ENCODE measurements around the gene ITPK1. TPM values are rescaled to one million over a fixed set of nuclear protein-coding genes. Genes with fewer than 3 reads are reported as not detected.

The ITPK1 gene
- total RNA-seq, 1 experiment from 2014 or later = 60.1 TPM

- Mint-ChIP-seq H3K36me3 (ENCODE audit: insufficient read depth, unreplicated experiment) (no peaks in the 10 kb centered on the region), H3K4me1 (ENCODE audit: low read depth, unreplicated experiment) (no peaks in the 10 kb centered on the region), H3K4me3 (ENCODE audit: unreplicated experiment) (no peak overlapping the region), H3K27me3 (ENCODE audit: insufficient read depth, unreplicated experiment) (no peaks in the 10 kb centered on the region), H3K9me3 (ENCODE audit: unreplicated experiment) (no peaks in the 10 kb centered on the region), H3K27ac (ENCODE audit: unreplicated experiment) (no peak overlapping the region)
- Histone ChIP-seq H3K4me3 (ENCODE audit: low read depth, low read length) (no peak overlapping the region), H3K4me1 (no peaks in the 10 kb centered on the region), H3K36me3 (ENCODE audit: control insufficient read depth, insufficient read depth, low read length) (no peaks in the 10 kb centered on the region; the same call in 1 of the 2 replicates), H3K27me3 (replicated peaks; ENCODE audit: control insufficient read depth, insufficient read depth, low read length) (no peaks in the 10 kb centered on the region), H3K9me3 (no peaks in the 10 kb centered on the region)
- CTCF ChIA-PET = no interaction called here
- intact Hi-C loops (cut with micrococcal nuclease; ENCODE audit: unreplicated experiment) = loop anchor here (10.0 kb wide), 1 partner anchor 66 kb away; no protein-coding TSS in a partner anchor
- BruUV-seq (replicated peaks) = no TSS peak
- POLR2A ChIA-PET = no interaction called here
- TF ChIP-seq CTCF (IDR thresholded peaks at IDR 0.05; ENCODE audit: insufficient read depth in 1 of 2, low read depth in 1 of 2, low read length in 1 of 2, severe bottlenecking in 1 of 2, unreplicated experiment in 1 of 2) = no peak
- DNase-seq = no peak
Observed at GRCh38 chr14:92968291-92969020, 147.3 kb downstream of the ITPK1 start.

- no TSS peak for BruUV-seq (replicated peaks)
- Mint-ChIP-seq H3K4me3 (ENCODE audit: unreplicated experiment) (no peak overlapping the region), H3K36me3 (ENCODE audit: insufficient read depth, unreplicated experiment) (no peaks in the 10 kb centered on the region), H3K4me1 (ENCODE audit: low read depth, unreplicated experiment) (no peaks in the 10 kb centered on the region), H3K27ac (ENCODE audit: unreplicated experiment) (no peak overlapping the region), H3K27me3 (ENCODE audit: insufficient read depth, unreplicated experiment) (no peaks in the 10 kb centered on the region), H3K9me3 (ENCODE audit: unreplicated experiment) (no peaks in the 10 kb centered on the region)
- intact Hi-C loops (cut with micrococcal nuclease; ENCODE audit: unreplicated experiment) = loop anchor here (10.0 kb wide), 1 partner anchor 67 kb away; no protein-coding TSS in a partner anchor
- Histone ChIP-seq H3K9me3 (no peaks in the 10 kb centered on the region), H3K36me3 (ENCODE audit: control insufficient read depth, insufficient read depth, low read length) (no peaks in the 10 kb centered on the region; the same call in 1 of the 2 replicates), H3K4me3 (ENCODE audit: low read depth, low read length) (no peak overlapping the region), H3K4me1 (no peaks in the 10 kb centered on the region), H3K27me3 (replicated peaks; ENCODE audit: control insufficient read depth, insufficient read depth, low read length) (no peaks in the 10 kb centered on the region)
- no peak for DNase-seq
- ChIA-PET POLR2A (no interaction called here), CTCF (no interaction called here)
- TF ChIP-seq CTCF (IDR thresholded peaks at IDR 0.05; ENCODE audit: insufficient read depth in 1 of 2, low read depth in 1 of 2, low read length in 1 of 2, severe bottlenecking in 1 of 2, unreplicated experiment in 1 of 2) = no peak
Observed at GRCh38 chr14:92967346-92967926, 148.3 kb downstream of the ITPK1 start.

GRCh38 chr14:92965281-92965680 is 150.4 kb downstream of the ITPK1 start:
- ChIA-PET POLR2A (no interaction called here), CTCF (no interaction called here)
- no peak for DNase-seq
- H3K4me3 Mint-ChIP-seq (ENCODE audit: unreplicated experiment) = no peak overlapping the region
- BruUV-seq (replicated peaks) = no TSS peak
- Histone ChIP-seq H3K36me3 (ENCODE audit: control insufficient read depth, insufficient read depth, low read length) (no peaks in the 10 kb centered on the region; the same call in 1 of the 2 replicates), H3K27me3 (replicated peaks; ENCODE audit: control insufficient read depth, insufficient read depth, low read length) (no peaks in the 10 kb centered on the region), H3K4me3 (ENCODE audit: low read depth, low read length) (no peak overlapping the region), H3K9me3 (no peaks in the 10 kb centered on the region), H3K4me1 (no peaks in the 10 kb centered on the region)
- no peaks in the 10 kb centered on the region for H3K36me3 Mint-ChIP-seq (ENCODE audit: insufficient read depth, unreplicated experiment)
- intact Hi-C loops (cut with micrococcal nuclease; ENCODE audit: unreplicated experiment) = loop anchor here (10.0 kb wide), 1 partner anchor 70 kb away; no protein-coding TSS in a partner anchor
- no peaks in the 10 kb centered on the region for H3K4me1 Mint-ChIP-seq (ENCODE audit: low read depth, unreplicated experiment)
- H3K27ac Mint-ChIP-seq (ENCODE audit: unreplicated experiment) = no peak overlapping the region
- no peak for TF ChIP-seq CTCF (IDR thresholded peaks at IDR 0.05; ENCODE audit: insufficient read depth in 1 of 2, low read depth in 1 of 2, low read length in 1 of 2, severe bottlenecking in 1 of 2, unreplicated experiment in 1 of 2)
- no peaks in the 10 kb centered on the region for H3K9me3 Mint-ChIP-seq (ENCODE audit: unreplicated experiment)
- no peaks in the 10 kb centered on the region for H3K27me3 Mint-ChIP-seq (ENCODE audit: insufficient read depth, unreplicated experiment)
